HS-5 (cell line): Measurements from ENCODE around the gene DDN.

Source experiments
- DNase-seq: peaks from one replicate; pipeline ENCODE4 v3.0.0-alpha.2; 2012; ENCODE audit warnings: low read depth

The DDN gene

DNA sequence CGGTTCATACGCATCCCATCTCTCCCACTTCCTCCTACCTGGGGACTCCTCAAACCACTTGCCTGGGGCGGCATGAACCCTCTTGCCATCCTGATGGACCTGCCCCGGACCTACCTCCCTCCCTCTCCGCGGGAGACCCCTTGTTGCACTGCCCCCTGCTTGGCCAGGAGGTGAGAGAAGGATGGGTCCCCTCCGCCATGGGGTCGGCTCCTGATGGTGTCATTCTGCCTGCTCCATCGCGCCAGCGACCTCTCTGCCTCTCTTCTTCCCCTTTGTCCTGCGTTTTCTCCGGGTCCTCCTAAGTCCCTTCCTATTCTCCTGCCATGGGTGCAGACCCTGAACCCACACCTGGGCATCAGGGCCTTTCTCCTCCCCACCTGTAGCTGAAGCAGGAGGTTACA lies 17.4 kb downstream of the DDN start:
- no peak for DNase-seq

GRCh38 chr12:48980953-48981756 lies 18.0 kb downstream of the DDN start:
- no peak for DNase-seq

DNA sequence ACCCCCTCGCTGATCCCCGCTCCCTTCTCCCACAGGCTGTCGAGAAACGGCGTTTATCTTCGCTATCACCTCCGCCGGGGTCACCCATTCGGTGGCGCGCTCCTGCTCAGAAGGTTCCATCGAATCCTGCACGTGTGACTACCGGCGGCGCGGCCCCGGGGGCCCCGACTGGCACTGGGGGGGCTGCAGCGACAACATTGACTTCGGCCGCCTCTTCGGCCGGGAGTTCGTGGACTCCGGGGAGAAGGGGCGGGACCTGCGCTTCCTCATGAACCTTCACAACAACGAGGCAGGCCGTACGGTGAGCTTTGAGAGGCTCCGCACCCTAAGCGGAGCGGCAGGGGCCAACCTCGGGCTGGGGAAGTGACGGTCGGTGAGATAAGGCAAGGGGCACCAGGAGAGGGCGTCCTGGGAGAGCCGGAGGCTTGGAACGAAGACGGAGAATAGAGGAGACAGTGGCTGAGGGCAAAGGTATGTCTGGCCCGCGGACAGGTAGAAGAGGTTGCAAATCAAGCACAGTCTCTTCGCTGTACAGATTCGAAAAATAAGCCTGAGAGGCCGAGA lies 18.7 kb downstream of the DDN start:
- no peak for DNase-seq

- no peak for DNase-seq
Observed at GRCh38 chr12:48979602-48980388, 19.4 kb downstream of the DDN start.

GRCh38 chr12:48978741-48979601 lies 20.2 kb downstream of the DDN start:
- no peak for DNase-seq

GRCh38 chr12:48978291-48978740 lies 20.9 kb downstream of the DDN start, which contains the start of gene WNT1:
Gene WNT1 (plus strand): TSS chr12:48978322. CDS start chr12:48978651, 329 bp downstream.
- DNase-seq: no peak

DNA sequence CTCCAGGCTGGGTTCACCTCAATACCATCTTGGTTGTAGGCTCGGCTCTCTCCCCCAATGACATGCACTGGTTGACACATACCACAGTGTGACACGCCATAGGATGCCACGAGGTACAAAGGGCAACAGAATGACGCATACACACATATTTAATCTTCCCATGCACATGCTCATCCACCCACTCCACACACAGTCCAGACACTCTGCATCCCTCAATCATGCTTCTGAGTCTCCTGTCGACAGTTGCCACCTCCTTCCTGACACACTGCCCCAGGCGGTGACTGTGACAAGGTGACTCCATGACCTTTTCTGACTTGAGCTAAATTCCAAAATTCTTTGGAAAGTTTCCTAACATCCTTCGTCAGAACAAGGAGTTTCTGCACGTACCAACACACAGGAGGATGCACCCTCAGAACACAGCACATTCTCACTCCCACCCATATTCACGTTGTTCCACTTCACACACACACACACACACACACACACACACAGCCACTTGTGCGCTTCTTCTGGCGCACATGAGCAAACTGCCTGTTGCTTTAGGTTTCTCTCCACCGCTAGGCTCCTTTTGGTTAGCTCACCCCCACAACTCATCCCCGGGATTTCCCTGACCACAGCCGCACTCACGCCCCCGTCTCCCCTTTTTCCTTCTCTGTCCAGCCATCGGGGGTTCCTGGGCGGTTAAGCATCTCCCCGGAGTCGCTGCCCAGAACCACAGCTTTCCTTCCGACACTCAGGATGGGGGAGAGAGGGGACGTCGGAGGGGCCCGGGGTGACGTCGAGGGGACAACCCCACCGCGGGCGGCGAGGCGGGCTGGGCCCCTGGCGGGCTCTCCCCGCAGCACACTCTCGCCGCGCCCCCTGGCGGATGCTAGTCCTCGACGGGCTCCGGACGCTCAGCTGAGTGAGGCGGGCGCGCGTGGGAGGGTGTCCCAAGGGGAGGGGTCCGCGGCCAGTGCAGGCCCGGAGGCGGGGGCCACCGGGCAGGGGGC lies 21.6 kb downstream of the DDN start:
- DNase-seq: no peak

GRCh38 chr12:48973941-48974673 lies 25.1 kb downstream of the DDN start:
- DNase-seq: no peak

DNA sequence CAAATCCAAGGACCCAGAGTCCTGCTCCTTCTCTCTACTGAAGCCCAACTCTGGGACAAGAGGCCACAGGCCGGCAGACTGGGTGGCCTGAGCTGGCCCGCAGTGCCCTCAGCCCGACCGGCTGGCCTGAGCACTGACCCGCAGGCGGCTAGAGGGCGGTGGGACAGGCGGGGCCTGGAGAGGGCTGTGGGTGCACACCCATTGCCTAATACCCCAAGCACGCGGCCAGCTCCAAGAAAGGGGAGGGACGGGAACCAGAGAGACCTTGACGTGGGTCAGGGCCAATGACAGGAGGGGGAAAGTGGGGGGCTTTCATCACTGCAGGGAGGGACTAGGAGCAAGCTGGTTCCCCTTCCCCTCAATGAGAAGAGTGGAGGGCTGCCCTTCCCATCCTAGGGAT lies 25.6 kb downstream of the DDN start:
- no peak for DNase-seq

DNA sequence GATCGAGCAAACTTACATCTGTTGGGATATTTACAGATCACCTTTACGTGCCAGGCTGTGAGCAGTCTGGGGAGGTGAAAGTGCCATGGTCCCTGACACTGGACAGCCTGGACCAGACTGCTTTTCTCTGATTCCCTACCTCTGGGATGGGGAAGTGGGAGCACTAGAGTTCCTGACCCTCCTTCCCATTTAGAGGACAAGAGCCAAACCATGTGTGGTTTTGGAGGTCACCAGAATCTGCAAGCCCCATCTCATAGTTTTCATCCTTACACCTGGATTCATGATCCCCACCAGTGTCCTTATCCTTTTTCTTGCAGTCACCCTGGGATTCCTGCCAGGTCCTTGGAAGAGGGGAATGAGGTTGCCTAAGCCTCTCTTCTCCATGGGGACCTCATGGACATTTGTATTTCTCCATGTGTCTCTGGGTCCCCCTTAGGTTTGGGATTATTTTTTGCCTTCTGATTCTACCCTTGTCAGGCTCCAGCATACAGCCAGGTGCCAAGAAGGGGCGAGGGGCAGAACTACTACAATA lies 26.2 kb downstream of the DDN start:
- no peak for DNase-seq

DNA sequence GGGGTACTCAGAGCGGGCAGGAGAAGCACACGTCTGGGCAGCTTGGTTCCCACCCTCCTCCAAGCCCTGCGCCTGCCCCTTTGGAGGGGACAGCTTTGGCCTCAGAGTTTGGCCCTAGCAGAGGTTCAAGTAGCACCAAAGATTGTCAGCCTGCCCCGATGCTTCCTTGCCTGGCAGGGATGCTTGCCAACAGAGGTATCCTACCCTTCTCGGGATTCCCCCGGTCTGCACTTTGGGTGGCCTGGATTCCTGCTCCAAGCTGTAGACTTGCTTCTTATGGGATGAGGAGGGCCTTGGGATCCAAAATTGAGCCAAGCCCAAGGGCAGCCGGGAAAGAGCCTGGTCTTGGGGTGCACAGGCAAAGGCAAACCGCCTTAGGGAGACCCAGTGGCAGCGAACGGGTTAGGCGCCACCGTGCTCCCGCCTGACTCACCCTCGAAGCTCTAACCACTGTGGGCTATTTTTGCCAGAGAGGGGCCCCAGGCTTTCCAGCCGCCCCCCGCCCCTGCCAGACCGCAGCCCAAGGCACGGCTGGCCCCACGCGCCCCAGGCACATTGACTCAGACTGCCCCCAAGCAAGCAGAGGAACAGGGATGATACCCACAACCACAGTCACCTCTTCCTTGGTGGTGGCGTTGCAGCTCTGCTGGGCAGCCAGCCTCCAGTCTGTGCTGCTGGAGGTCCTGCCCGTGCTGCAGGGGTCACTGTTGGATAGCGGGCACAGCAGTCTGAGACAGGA lies 26.8 kb downstream of the DDN start:
- DNase-seq: no peak

GRCh38 chr12:48970702-48971334 lies 28.4 kb downstream of the DDN start:
- DNase-seq: no peak

DNA sequence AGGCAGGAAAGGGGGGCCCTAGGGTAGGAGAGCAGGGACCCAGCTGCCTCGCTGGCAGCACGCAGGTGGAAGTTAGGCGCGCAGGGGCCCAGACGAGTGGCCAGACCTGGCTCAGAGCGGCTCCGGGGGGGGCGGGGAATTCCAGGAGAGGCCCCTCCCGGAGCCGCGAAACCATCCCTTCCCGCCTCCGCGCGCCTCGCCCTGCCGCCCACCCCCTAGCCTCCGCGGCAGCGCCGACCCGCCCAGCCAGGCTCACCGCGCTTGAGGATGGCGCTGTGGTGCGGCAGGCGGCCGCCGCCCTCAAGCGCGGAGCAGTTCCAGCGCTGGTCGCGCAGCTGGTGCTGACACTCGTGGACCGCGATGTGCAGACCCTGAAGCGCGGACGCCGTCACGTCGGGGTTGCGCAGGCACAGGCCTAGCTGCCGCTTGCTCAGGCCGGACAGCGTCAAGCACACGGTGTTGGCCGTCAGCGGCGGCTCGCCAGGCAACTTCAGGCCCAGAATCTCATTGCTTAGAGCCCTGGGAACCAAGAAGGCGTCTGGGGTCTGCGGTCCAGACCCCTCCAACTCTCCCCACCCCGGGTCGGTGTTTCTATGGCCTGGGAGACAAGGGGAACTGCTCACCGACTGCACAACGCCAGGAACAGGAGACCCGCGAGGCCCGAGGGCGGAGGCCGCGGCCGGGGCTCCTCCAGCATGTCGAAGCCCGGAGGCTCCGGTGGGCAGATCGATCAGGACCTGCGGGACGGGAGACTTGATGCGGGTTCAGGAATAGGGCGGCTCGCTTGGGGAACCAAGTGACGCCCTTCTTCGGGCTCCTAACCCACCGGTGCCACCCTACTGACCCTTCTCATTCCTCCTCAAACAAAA lies 29.1 kb downstream of the DDN start:
- no peak for DNase-seq

GRCh38 chr12:48969160-48969771 lies 29.9 kb downstream of the DDN start:
- no peak for DNase-seq

DNA sequence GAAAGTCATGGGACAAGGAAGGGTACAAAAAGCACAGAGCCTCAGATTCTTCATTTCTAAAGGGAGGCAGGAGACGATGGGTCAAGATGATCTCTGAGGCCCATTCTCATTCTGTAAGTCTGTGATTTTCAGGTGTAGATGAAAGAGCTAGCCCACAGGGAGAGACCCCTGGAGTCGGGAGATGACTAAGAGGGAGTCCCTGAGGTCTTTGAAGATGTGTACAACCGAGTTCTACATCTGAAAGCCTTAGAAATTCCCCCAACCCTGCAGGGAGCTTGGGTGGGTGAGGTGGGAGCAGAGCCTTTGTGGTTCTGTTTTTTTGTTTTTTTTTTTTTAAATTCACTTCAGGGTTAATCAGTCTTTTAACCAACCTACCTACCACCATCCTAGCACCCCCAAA lies 30.7 kb downstream of the DDN start:
- no peak for DNase-seq

GRCh38 chr12:48967991-48968390 lies 31.2 kb downstream of the DDN start:
- DNase-seq: no peak
